ENCODE results near the gene SPEM3. TPM values are rescaled to one million over a fixed set of nuclear protein-coding genes. Genes with fewer than 3 reads are reported as not detected.

SPEM3 gene
- total and polyA plus RNA-seq, 2 of the 13 experiments (the other 11 are each of a cell fraction or from before 2014, with no cell fraction given) = not detected

- TF ChIP-seq ZNF597 (CRISPR knock-in tag; IDR thresholded peaks at IDR 0.05) (no peak), GABPB1 (CRISPR knock-in tag; IDR thresholded peaks at IDR 0.05) (peak; percentile 84), ZNF772 (CRISPR knock-in tag; IDR thresholded peaks at IDR 0.05) (peak; percentile 70; the same call in 1 of the 2 replicates), MATR3 (CRISPR knock-in tag; IDR thresholded peaks at IDR 0.05) (no peak), ELK4 (CRISPR knock-in tag; IDR thresholded peaks at IDR 0.05; ENCODE audit: borderline replicate concordance) (no peak), NFAT5 (CRISPR knock-in tag; IDR thresholded peaks at IDR 0.05) (no peak), ZNF331 (CRISPR knock-in tag; IDR thresholded peaks at IDR 0.05) (peak; percentile 36), POLR2G (IDR thresholded peaks at IDR 0.05; ENCODE audit: low read depth, low read length) (peak; percentile 85), SMARCE1 (IDR thresholded peaks at IDR 0.05; ENCODE audit: borderline replicate concordance) (no peak), MTERF4 (CRISPR knock-in tag; IDR thresholded peaks at IDR 0.05) (0 out of 2 replicates have a peak, but pooled peaks have one; percentile 1), ARID2 (CRISPR knock-in tag; IDR thresholded peaks at IDR 0.05; ENCODE audit: borderline replicate concordance) (no peak), ZNF275 (CRISPR knock-in tag; IDR thresholded peaks at IDR 0.05; ENCODE audit: borderline replicate concordance) (no peak), ZBTB42 (CRISPR knock-in tag; IDR thresholded peaks at IDR 0.05) (no peak), ZNF792 (CRISPR knock-in tag; IDR thresholded peaks at IDR 0.05) (peak; percentile 32; the same call in 1 of the 2 replicates), CHCHD3 (CRISPR knock-in tag; IDR thresholded peaks at IDR 0.05) (no peak; the same call in 1 of the 2 replicates), JUND (CRISPR knock-in tag; IDR thresholded peaks at IDR 0.05) (no peak), ZNF160 (CRISPR knock-in tag; IDR thresholded peaks at IDR 0.05) (no peak; the same call in 1 of the 2 replicates), BORCS8-MEF2B (CRISPR knock-in tag; IDR thresholded peaks at IDR 0.05) (peak; percentile 38; the same call in 1 of the 2 replicates), KLF16 (CRISPR knock-in tag; IDR thresholded peaks at IDR 0.05) (no peak)
Observed at GRCh38 chr17:7394452-7395191, 34.0 kb upstream of the SPEM3 start, which contains the start of gene PLSCR3 (continued).

All from HepG2 (cell line).